ENCODE results near the gene C14orf132.

- TF ChIP-seq EP300 (IDR thresholded peaks at IDR 0.05; ENCODE audit: low read depth): no peak
- TF ChIP-seq, protein P1, sequence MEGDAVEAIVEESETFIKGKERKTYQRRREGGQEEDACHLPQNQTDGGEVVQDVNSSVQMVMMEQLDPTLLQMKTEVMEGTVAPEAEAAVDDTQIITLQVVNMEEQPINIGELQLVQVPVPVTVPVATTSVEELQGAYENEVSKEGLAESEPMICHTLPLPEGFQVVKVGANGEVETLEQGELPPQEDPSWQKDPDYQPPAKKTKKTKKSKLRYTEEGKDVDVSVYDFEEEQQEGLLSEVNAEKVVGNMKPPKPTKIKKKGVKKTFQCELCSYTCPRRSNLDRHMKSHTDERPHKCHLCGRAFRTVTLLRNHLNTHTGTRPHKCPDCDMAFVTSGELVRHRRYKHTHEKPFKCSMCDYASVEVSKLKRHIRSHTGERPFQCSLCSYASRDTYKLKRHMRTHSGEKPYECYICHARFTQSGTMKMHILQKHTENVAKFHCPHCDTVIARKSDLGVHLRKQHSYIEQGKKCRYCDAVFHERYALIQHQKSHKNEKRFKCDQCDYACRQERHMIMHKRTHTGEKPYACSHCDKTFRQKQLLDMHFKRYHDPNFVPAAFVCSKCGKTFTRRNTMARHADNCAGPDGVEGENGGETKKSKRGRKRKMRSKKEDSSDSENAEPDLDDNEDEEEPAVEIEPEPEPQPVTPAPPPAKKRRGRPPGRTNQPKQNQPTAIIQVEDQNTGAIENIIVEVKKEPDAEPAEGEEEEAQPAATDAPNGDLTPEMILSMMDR (IDR thresholded peaks at IDR 0.05): no peak
- TF ChIP-seq POLR2A (IDR thresholded peaks at IDR 0.05): no peak
Measured at GRCh38 chr14:96102081-96102856, 63.1 kb downstream of the C14orf132 start.

Data from transverse colon (tissue), 3 donors.